ENCODE measurements around the gene TMEM144.

DNA sequence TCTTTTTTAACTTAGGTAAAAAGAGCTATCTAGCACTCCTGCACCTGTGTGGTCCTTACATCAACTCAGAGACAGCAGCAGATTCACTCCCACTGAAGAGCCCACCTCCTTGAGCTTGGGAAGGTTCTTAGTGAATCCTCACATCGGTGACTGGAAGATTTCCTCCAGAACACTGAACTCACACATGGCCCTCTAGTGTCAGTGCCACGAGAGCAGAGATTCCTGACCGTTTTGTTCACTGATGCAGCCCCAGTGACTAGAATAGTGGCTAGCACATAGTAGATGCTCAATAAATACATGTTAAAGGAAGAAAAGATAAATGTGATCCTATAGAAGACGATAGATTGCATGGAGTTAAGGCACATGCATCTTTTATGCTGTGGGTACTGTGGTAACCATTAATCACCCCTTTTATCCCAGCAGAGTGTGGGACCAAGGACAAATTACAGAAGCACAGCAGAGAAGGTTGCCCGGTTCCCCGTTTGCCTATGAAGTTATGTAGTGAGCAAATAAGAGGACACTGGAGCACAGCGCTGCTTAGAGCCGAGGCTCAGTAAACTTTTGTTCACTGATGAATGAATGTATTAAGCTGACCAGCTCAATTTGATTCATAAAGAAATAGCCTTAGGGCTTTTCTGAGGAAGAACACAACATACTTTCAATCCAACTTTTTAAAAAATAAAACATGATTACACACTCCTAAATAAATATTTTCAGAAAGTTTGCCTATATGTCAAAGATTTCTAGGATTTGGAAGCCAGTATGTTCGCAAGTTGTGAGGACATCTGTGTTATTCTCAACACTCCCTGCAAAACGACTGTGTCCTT is 46.1 kb upstream of the TMEM144 start:
- TF ChIP-seq, protein P1, sequence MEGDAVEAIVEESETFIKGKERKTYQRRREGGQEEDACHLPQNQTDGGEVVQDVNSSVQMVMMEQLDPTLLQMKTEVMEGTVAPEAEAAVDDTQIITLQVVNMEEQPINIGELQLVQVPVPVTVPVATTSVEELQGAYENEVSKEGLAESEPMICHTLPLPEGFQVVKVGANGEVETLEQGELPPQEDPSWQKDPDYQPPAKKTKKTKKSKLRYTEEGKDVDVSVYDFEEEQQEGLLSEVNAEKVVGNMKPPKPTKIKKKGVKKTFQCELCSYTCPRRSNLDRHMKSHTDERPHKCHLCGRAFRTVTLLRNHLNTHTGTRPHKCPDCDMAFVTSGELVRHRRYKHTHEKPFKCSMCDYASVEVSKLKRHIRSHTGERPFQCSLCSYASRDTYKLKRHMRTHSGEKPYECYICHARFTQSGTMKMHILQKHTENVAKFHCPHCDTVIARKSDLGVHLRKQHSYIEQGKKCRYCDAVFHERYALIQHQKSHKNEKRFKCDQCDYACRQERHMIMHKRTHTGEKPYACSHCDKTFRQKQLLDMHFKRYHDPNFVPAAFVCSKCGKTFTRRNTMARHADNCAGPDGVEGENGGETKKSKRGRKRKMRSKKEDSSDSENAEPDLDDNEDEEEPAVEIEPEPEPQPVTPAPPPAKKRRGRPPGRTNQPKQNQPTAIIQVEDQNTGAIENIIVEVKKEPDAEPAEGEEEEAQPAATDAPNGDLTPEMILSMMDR (IDR thresholded peaks at IDR 0.05; ENCODE audit: insufficient read depth, low read length, poor library complexity, severe bottlenecking): no peak
- no peak for TF ChIP-seq EZH2phosphoT487 (conservative IDR thresholded peaks at IDR 0.05; ENCODE audit: low read length)

Data from SU-DHL-6 (cell line).